Measurements from ENCODE around the gene MKLN1. TPM values are rescaled to one million over a fixed set of nuclear protein-coding genes. Genes with fewer than 3 reads are reported as not detected.

MKLN1 gene
- polyA plus RNA-seq, 1 of the 3 experiments (the other 2 are of a cell fraction) = 11.0 TPM

DNA sequence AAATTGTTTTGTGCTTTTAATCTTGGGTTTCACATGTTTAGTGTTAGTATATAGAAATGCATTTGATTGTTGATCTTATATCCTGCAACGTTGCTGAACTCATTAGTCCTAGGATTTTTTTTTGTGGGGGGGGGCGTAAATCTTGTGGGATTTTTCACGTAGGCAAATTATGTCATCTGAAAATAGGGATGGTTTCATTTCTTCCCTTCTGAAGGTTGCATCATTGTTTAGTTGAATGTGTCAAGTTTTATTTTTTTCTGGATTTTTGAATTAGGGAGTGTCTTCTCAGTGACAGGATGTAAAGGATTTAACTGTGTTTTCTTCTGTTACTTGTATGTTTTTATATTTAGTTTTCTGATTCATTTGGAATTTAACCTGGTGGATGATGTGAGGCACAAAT, 26.7 kb downstream of the MKLN1 start (continued):
- TF ChIP-seq GATA2 (CRISPR knock-in tag; IDR thresholded peaks at IDR 0.05) (no peak), RXRA (IDR thresholded peaks at IDR 0.05; ENCODE audit: borderline replicate concordance, low read depth) (no peak), REST (IDR thresholded peaks at IDR 0.05; ENCODE audit: low read depth, low read length) (no peak), FOSL2 (IDR thresholded peaks at IDR 0.05; ENCODE audit: borderline replicate concordance, low read depth) (no peak), POLR2AphosphoS5 (IDR thresholded peaks at IDR 0.05; ENCODE audit: low read depth, low read length) (no peak)

GRCh38 chr7:131355917-131356777, 28.5 kb downstream of the MKLN1 start:
- DNase-seq = no peak
- Histone ChIP-seq H3K4me3 (ENCODE audit: low read depth in 2 of 2, low read length in 1 of 2) (no peak overlapping the region), H3K4me2 (no peak overlapping the region), H3K9me2 (no peaks in the 10 kb centered on the region), H2AFZ (ENCODE audit: low read depth) (no peak overlapping the region), H4K20me1 (ENCODE audit: insufficient read depth) (peaks cover 91% of the 10 kb centered on the region), H3K27ac (ENCODE audit: low read depth in 2 of 2, low read length in 1 of 2) (no peak overlapping the region), H3K36me3 (replicated peaks in 1 of 2; ENCODE audit: control insufficient read depth in 1 of 2, insufficient read depth in 2 of 2, low read length in 1 of 2) (peaks cover 3 to 25% of the 10 kb centered on the region in 2 experiments), H3K79me2 (ENCODE audit: insufficient read depth) (peaks cover 100% of the 10 kb centered on the region), H3K27me3 (ENCODE audit: insufficient read depth) (no peaks in the 10 kb centered on the region), H3K9me3 (no peaks in the 10 kb centered on the region; the same call in 1 of the 2 replicates), H3K9ac (no peak overlapping the region), H3F3A (replicated peaks; ENCODE audit: insufficient read depth) (peaks cover 25% of the 10 kb centered on the region), H3K4me1 (ENCODE audit: control insufficient read depth in 1 of 2, insufficient read depth in 2 of 2, low read depth in 1 of 2, low read length in 1 of 2) (peaks cover under 1 to 6% of the 10 kb centered on the region in 2 experiments; a peak in 2 of 4 replicates)
- no peak for TF ChIP-seq GABPA (IDR thresholded peaks at IDR 0.05; ENCODE audit: low read depth)
- TF ChIP-seq NFIC (IDR thresholded peaks at IDR 0.05; ENCODE audit: borderline replicate concordance) = 0 out of 2 replicates have a peak, but pooled peaks have one; percentile 25
- TF ChIP-seq FOXM1 (IDR thresholded peaks at IDR 0.05; ENCODE audit: low read depth) = no peak
- ChIA-PET CTCF (interaction anchor here (0.6 to 1.8 kb wide), 3 partner anchors 9 to 112 kb away, joined by 3 to 6 read pairs (median 4); no protein-coding TSS in a partner anchor), POLR2A (no interaction called here)
- 92% methylated on average over 13 of the region's 13 CpGs for WGBS (ENCODE audit: low lambda C conversion rate)

DNA sequence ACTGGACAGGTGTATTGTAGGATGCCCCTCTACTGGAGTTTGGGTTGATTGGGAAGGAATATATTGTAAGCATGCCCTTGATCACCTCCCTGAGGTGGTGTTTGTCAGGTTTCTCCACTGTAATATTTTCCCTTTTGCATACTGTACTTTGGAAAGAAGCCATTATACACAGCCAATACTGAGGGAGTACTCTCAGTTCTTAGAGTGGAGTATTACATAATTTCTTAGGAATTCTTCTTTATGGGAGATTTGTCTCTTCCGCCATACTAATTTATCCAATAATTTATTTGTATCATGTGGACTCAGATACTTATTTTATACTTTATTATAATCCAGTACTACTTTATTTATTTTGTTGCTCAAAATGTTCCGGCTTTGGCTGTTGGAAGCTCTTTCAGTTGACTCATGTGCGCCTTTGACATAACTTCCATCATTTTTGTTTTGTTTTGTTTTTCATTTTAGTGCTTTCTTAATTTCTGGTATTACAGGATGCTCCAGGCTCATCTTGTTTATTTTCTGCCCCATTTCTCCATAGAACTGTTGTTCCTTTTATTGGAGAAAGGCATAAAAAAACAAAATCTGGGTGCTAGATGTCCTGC, 29.7 kb downstream of the MKLN1 start:
- WGBS (ENCODE audit: low lambda C conversion rate) = 91% methylated on average over 3 of the region's 3 CpGs
- no peak for DNase-seq
- Histone ChIP-seq H2AFZ (ENCODE audit: low read depth) (no peak overlapping the region), H3K9me2 (no peaks in the 10 kb centered on the region), H3K9me3 (no peaks in the 10 kb centered on the region; the same call in 1 of the 2 replicates), H3K9ac (no peak overlapping the region), H3K4me1 (ENCODE audit: control insufficient read depth in 1 of 2, insufficient read depth in 2 of 2, low read depth in 1 of 2, low read length in 1 of 2) (peaks cover 3 to 6% of the 10 kb centered on the region in 2 experiments; a peak in 2 of 4 replicates), H3K4me3 (ENCODE audit: low read depth in 2 of 2, low read length in 1 of 2) (no peak overlapping the region), H3K79me2 (ENCODE audit: insufficient read depth) (peaks cover 100% of the 10 kb centered on the region), H4K20me1 (ENCODE audit: insufficient read depth) (peaks cover 94% of the 10 kb centered on the region), H3K36me3 (replicated peaks in 1 of 2; ENCODE audit: control insufficient read depth in 1 of 2, insufficient read depth in 2 of 2, low read length in 1 of 2) (peaks cover 6 to 20% of the 10 kb centered on the region in 2 experiments), H3F3A (replicated peaks; ENCODE audit: insufficient read depth) (peaks cover 21% of the 10 kb centered on the region), H3K4me2 (no peak overlapping the region), H3K27ac (ENCODE audit: low read depth in 2 of 2, low read length in 1 of 2) (no peak overlapping the region), H3K27me3 (ENCODE audit: insufficient read depth) (no peaks in the 10 kb centered on the region)
- CTCF ChIA-PET = interaction anchor here (1.3 kb wide), 1 partner anchor 156 kb away, joined by 3 read pairs; no protein-coding TSS in a partner anchor
- TF ChIP-seq RFX5 (IDR thresholded peaks at IDR 0.05; ENCODE audit: low read length) = no peak
- no peak for TF ChIP-seq RXRA (IDR thresholded peaks at IDR 0.05; ENCODE audit: borderline replicate concordance, low read depth)
- TF ChIP-seq YY1 (IDR thresholded peaks at IDR 0.05; ENCODE audit: low read depth) = no peak
- no peak for TF ChIP-seq ELF1 (IDR thresholded peaks at IDR 0.05)
- TF ChIP-seq GABPA (IDR thresholded peaks at IDR 0.05; ENCODE audit: low read depth) = no peak
- POLR2A ChIA-PET = no interaction called here

All from SK-N-SH (cell line).